HG02840 (cell line): ENCODE data around the gene ATRX.
"Not testable (repeated sequence)": the region's sequence is repeated elsewhere in the genome, so short reads cannot be mapped to it uniquely, and the experiment has no call there.

Experiments
- ATAC-seq: cut with Tn5 transposase; IDR thresholded peaks from one replicate; pipeline ENCODE4 v1.9.1; 2021; ENCODE audit warnings: mild to moderate bottlenecking, moderate library complexity, moderate number of reproducible peaks; ENCODE audit not compliant: unreplicated experiment, low FRiP score

ATRX gene

DNA sequence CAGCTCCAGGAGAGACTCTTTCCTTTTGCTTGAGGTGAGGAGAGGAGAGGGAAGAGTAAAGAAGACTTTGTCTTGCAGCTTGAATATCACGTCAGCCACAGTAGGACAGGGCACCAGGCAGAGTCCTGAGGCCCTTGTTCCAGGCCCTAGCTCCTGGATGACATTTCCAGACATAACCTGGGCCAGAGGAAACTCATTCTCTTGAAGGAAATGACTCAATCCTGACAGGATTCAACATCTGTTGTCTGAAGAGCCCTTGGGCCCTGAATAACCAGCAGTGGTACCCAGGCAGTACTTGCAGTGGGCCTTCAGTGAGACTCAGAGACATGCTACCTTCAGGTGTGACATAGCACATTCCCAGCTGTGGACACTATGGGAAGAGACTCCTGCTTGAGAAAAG lies 276.0 kb downstream of the ATRX start:
- ATAC-seq = no peak

DNA sequence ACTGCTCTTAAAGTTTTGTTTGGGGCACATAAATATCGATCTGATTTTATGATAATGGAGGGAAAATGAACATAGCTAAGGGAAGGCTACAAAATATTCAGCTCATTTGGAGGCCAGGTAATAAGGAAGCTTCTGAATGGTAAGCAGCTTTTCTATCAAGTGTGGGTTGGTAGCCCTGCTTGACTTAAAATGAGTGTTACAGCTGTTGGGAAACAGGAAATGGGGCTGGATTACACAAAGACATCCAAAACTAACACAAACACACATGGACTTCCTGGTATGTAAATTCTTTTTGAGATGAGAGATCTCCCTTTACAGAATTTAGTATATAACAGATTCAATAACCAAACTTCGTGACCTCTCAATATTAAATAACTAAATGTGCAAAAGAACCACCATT lies 280.8 kb downstream of the ATRX start:
- no peak for ATAC-seq

DNA sequence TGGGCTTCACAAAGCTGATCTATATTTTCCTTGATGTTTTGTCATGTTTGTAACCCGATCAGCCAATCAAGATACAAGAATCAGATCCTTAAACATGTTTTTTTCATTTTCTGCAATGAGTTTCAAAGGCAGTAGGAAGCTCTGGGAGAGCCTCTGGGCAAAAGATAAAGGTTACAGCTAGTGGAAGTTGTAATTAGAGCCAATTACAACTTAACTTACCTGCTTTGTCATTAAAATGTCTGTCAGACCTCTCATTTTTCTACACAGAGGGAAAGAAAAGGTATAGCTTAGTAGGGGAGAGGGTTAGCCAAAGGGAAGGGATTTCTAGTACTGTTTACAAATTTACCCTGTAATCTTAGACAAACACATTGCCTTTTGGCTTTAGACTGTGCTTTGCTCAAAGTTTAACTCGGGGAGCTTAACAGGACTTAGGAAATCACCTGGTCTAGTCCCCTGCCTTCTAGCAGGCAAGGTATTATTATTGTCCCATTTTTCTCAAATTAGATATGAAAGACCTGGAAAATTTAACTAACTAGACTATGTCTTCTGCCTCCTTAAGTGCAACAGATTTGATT lies 283.0 kb downstream of the ATRX start:
- ATAC-seq = no peak

DNA sequence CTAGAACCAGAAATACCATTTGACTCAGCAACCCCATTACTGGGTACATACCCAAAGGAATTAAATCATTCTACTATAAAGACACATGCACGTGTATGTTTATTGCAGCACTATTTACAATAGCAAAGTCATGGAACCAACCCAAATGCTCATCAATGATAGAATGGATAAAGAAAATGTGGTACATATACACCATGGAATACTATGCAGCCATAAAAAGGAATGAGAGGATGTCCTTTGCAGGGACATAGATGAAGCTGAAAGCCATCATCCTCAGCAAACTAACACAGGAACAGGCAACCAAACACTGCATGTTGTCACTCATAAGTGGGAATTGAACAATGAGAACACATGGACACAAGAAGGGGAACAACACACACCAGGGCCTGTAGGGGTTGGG lies 285.9 kb downstream of the ATRX start:
- ATAC-seq = not testable (repeated sequence)

DNA sequence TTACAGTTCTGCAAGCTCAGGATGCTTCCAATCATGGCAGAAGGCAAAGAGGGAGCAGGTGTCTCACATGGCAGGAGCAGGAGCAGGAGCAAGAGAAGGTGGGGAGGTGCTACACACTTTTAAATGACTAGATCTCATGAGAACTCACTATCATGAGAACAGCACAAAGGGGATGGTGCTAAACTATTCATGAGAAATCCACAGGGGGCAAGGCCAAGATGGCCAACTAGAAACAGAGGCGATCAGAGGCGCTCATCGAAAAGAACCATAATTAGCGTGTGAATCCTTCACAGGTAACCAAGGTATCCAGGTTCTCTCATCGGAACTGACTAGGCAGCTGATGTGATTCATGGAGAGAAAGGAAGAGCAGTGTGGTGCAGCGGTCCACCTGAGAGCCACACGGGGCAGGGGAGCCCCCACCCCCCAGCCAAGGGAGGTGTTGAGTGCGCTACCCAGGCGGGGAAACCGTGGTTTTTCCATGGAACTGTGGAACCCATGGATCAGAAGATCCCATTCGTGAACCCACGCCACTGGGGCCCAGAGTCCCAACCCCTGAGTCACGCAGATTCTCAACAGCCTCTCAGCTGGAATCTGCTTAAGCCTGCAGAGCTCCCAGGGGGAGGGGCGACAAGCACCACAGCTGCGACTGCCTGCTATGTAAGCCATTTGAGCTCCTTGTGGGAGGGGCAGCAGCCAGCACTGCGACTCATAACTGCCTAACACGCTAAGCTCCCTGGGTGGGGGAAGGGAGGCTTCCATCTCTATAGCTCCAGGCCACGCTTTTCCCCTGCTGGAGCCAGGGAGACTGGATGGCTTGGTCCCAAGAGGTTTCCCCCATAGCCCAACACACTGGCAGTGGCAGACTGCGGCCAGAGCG lies 292.1 kb downstream of the ATRX start:
- ATAC-seq = no peak

DNA sequence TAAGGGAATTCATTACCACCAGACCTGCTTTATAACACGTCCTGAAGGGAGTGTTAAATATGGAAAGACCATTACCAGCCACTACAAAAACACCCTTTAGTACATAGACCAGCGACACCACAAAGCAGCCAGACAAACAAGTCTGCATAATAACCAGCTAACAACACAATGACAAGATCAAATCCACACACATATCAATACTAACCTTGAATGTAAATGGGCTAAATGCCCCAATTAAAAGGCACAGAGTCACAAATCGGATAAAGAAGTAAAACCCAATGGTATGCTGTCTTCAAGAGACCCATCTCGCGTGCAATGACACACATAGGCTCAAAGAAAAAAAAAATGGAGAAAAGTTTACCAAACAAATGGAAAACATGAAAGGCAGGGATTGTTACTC lies 302.0 kb downstream of the ATRX start:
- ATAC-seq = no peak

DNA sequence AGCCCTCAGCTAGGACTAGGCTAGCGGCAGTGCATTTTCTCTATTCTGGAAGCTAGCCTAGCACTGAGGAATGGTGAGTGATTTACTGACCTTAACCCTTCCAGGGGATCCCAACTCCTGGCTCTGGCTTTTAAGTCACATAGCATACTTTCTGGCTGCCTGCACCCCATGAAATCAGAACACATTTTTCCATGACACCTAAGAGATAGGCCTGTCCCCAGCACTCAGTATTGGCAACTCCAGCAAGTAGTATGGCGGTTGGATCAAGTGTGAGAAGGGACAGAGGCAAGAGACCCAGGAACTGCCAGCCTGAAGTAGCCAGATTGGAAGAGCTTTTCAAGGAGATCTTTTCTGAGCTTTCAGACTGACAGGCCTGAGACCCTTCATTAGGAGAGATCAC lies 330.6 kb downstream of the ATRX start:
- ATAC-seq = no peak
